Effector CD4-positive, alpha-beta T cell (primary cell): ENCODE measurements around the gene NCOR2.
"Not testable (repeated sequence)": the region's sequence is repeated elsewhere in the genome, so short reads cannot be mapped to it uniquely, and the experiment has no call there.

ENCODE experiments used
- DNase-seq: peaks from one replicate; pipeline ENCODE4 v3.0.0-alpha.2; 2020

NCOR2 gene

DNA sequence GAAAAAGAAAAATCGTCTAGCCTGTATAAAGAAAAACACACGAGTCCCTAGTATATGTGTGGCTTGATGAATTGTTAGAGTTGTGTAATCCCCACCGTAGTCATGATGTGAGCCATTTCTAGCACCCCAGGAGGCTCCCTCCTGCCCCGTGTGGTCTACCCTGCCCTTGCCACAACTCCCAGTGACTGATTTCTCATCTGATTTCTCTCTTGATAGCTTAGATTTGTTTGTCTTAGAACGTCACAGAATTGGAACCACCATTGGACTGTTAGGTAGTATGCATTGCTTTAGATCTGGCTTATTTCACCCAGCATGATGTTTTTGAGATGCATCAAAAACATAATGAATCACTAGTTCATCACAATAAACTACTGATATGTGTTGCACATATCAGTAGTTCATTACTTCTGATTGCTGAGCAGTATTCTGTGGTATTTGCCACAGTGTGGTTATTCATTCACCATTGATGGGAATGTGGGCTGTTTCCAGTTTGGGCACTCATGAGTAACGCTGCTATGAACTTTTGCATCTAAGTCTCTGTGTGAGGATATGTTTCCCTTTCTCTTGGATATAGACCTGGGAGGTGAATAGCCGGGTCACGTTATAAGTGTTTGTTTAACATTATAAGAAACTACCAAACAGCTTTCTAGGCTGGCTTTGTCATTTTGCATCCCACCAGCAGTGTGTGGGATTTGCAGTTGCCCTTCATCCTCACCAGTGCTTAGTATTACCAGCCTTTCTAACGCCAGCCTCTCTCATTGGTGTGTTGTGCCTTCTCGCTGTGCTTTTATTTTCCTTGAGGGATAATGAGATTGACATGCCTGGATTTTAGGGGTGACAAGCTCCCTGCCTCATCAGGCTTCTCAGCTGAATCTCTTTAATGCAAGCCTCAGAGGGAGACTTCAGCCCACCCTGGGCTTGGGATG lies 31.9 kb upstream of the NCOR2 start:
- DNase-seq, result no peak

- no peak for DNase-seq
Observed at GRCh38 chr12:124597041-124597440, 29.6 kb upstream of the NCOR2 start.

DNA sequence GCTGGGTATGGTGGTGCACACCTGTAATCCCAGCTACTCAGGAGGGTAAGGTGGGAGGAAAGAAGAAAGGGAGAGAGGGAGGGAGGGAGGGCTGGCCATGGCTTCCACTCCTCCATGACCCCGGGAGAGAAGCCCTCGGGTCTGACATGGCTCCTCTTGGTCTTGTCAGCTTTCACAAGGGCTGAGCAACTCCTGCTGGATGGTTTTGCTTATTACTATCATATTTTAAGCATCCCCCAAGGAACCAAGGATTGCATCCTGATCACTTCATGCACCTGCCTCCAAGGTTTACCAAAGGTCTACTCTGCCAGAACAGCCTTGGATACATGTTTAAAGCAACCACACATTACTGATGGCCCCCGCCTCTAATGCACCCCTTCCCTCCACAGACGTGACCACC lies 28.0 kb upstream of the NCOR2 start:
- no peak for DNase-seq

- DNase-seq, result no peak
Observed at GRCh38 chr12:124594851-124595250, 27.4 kb upstream of the NCOR2 start.

GRCh38 chr12:124593851-124594401 lies 26.5 kb upstream of the NCOR2 start:
- DNase-seq, result no peak

DNA sequence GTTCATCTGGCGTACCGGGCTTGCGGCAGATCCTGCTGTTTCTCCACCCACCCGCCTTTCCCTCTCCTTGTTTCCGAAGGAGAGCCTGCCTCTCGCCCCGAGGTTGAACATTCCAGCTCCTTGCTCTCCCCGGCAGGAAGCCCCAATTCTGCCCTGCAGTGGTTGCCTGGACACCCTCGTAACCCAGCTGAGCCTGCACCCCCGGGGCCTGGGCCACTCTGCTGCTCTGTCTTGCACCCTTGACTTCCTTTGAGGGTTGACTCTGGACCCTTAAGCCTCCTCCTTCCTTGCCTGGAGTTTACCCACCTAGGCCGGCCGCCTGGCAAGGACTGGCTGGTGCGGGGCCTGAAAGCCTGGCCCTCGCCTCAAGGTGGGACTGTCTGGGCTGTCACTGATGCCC lies 25.8 kb upstream of the NCOR2 start:
- DNase-seq, result no peak

GRCh38 chr12:124592481-124593160 lies 25.2 kb upstream of the NCOR2 start:
- DNase-seq, result no peak

DNA sequence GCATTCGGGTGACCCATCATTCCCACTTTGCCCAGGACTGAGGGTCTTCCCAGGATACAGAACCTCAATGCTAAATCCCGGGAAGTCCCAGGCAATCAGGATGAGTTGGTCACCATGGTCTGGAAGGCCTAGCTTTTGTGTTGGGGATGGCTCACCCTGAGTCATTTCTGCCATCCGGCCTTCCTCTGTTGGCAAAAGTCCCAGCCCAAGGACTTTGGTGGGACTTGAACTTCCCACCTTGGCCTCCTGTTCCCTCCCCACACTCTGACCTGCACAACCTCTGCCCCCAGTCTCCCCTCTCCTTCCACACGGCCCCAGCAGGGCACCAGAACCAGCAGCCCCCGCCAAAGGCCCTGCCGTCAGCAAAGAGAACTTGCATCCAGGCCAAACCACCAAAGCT lies 24.6 kb upstream of the NCOR2 start:
- DNase-seq, result no peak

DNA sequence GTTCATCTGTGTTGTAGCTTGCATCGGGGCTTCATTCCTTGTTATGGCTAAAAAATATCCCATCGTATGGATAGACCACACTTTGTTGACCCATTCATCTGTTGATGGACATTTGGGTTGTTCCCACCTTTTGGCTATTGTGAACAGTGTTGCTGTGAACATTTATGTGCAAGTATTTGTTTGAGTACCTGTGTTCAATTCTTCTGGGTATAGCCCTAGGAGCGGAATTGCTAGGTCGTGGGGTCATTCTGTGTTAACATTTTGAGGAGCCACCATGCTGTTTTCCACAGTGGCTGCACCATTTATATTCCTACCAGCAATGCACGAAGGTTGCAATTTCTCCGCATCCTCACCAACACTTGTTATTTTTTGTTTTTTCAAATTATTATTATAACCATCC lies 23.0 kb upstream of the NCOR2 start:
- no peak for DNase-seq

DNA sequence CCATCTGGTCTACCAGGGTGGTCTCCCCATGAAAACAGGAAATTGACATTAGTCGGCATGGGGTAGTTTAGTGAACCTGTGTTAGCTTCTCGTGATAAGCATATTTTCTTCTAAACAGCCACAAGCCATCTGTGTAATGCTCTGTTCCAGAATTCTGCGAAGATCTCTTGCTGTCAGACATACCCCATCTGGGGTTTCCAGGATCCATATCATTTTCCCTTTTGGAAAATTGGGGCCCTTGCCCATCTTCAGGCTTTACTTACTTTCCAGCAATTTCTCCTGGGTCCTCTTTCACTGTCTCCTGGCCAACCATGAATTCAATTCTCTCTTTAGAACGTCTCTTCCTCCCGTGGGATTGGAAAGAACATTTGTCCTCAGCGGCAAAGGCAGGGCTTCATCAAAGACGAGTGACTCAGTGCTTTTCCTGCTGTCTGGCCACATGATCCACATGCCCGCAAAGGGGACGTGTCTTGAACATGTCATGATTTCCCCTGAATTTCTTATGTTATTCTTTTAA lies 21.4 kb upstream of the NCOR2 start:
- DNase-seq, result no peak

DNA sequence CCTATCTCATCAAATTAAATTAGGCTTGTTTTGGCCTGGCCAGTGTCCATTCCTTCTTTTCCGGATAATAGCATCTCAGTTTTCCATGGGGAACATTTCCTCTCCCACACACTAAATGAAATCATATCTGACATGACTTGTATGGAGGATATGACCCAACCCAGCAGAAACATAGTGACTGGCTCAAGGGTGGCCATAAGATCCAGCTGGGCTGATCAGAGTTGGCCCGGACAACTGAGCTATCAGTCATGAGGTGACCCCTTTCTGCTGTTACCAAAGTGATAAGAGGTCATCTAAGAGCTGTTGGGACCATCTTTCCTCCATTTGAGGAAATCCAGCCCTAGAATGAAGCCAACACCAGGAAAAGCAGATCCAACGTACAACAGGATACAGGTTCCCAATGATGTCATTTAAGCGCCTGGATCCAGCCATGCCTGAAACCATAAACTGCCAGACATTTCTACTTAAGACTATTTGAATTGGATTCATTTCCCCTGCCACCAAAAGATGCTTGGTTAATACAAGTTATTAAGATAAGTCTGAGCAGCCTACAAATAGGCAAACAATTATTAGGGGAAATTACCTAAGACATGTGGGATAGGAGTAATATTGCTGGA lies 20.7 kb upstream of the NCOR2 start:
- no peak for DNase-seq

DNA sequence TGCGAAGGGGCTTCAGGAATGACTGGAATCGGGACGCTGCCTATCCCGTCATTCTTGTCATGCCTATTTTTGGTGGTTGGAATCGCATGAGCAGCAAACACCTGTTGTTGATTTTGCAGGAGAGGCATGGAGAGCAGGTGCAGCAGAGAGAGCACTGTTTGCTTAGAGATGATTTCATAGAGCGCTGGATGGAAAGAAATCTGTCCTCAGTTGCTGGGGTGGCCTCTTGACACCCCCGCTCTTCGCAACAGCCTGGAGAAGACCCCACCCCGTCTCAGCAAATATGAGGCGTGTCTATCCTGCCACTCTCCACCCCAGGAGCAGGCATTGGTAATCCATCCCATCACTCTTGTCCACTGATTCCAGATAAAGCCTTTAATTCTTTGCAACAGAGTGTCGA lies 19.3 kb upstream of the NCOR2 start:
- no peak for DNase-seq

GRCh38 chr12:124584494-124584893 lies 17.1 kb upstream of the NCOR2 start:
- DNase-seq, result not testable (repeated sequence)

DNA sequence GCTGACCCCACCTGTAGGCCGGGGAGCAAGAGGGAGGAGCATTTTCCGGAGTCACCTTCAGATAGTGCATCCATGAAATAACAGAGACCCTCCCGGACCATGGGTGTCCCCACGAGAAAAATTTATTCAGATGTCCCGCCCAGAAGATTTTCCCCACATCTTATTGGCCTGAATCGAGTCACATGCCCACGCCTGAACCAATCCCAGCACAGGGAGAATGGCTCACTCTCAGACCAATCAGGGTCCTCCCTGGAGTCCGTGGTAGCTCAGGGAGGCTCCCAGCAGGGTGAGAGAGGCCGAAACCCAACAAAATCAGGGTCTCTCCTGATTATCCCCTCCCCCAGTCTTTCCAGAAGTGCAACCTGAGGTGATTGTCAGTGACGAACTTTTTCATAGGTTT lies 16.4 kb upstream of the NCOR2 start:
- DNase-seq, result no peak

DNA sequence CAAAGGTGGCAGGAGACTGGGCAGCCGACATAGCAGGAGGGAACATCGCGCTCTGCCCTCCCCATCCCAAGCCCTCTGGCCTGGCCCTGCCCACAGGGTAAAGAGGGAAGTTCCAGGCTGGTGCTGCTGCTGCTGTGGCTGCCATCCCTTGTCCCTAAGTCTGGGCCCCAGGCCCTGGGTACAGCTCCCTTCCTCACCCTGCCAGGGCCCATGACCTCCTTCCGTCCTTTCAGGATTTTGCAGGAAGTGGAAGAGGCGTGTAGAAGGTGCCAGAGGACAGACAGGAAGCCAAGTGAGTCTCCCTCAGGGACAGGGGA lies 14.7 kb upstream of the NCOR2 start:
- no peak for DNase-seq

- DNase-seq, result no peak
Observed at GRCh38 chr12:124581307-124582107, 14.1 kb upstream of the NCOR2 start.

DNA sequence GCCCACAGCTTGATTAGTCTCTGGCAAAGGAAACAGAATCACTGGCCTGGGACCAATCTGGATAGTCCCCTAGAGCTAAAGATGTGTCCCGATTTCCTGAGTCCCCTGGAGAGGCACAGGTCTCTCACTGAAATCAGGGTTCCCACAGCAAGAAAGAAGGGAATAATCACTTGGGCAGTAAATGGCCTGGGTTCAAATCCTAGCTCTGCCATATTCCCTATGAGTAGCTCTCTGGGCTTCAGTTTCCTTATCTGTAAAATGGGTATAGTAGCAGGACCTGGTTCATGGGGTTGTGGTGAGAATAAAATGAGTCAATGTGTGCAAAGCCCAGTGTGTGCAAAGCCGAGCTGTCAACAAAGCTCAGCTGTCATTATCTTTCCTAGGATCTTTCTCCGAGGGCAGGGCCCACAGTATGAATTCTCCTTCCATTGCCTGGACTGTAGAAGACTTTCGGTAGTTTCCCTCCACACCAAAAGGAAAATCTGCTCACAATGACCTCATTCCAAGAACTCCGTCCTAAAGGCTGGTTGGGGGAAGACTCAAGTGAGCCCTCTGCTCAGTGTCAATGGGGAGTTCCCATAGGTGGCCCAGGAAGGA lies 12.6 kb upstream of the NCOR2 start:
- DNase-seq, result no peak

GRCh38 chr12:124578854-124579253 lies 11.4 kb upstream of the NCOR2 start:
- DNase-seq, result no peak

- DNase-seq, result no peak
Observed at GRCh38 chr12:124578445-124578844, 11.0 kb upstream of the NCOR2 start.

- no peak for DNase-seq
Observed at GRCh38 chr12:124577986-124578385, 10.6 kb upstream of the NCOR2 start.

DNA sequence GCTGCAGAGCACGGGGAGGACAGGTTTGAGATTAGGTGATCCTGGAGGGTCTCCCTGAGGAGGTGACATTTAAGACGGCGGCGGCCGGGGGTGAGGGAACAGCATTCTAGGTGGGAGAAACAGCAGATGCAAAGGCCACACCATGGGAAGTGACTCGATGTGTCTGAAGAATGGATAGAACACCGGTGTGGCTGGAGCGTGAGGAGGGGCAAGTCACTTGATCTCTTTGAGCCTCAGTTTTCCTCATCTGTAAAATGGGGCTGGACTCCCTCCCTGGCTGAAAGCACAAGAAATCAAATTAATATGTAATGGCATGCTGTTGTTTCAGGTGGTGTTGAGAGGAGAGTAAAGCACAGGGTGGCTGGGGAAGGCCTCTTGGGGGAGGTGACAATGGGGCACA lies 10.0 kb upstream of the NCOR2 start:
- no peak for DNase-seq

DNA sequence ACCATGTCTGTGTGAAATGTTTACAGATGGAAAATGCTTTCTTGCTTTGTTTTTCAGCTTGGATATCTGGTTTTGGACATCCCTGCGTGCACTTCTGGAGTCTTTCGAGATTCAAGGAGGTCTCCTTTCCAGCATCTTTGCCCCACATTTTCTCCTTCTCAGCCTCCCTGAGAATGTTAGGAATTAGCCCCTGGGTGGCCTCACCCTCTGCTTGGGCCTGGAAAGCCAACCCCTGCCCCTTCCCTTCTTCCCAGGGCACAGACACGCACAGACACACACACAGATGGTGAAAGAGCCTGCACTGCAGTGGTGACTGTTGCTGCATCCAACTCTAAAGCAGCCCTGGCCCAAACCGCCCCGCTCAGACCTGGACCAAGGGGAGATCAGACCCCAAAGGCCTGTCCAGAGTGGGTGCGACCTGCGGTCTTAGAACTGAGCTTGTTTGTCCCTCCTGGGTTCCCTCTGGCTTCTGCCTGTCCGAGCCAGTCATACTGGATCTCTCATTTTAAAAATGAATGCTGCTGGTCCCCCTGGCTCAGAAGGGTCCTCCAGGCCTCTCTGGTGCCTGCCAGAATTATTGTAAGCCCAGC lies 8.7 kb upstream of the NCOR2 start:
- no peak for DNase-seq
